IPS DF 4.7 (cell line): ENCODE data around the gene HECTD1.
"Not testable (repeated sequence)": the region's sequence is repeated elsewhere in the genome, so short reads cannot be mapped to it uniquely, and the experiment has no call there.

Source experiments
- DNase-seq: peaks from one replicate; pipeline ENCODE4 v3.0.0-alpha.2; 2013; ENCODE audit warnings: low spot score; ENCODE audit errors: extremely low read depth

HECTD1 gene

GRCh38 chr14:31093884-31094839, 113.4 kb downstream of the HECTD1 start:
- not testable (repeated sequence) for DNase-seq

GRCh38 chr14:31092160-31092708, 115.4 kb downstream of the HECTD1 start:
- DNase-seq: no peak

- no peak for DNase-seq
Observed at GRCh38 chr14:31090883-31091764, 116.5 kb downstream of the HECTD1 start.

GRCh38 chr14:31086466-31086865, 121.1 kb downstream of the HECTD1 start:
- not testable (repeated sequence) for DNase-seq

GRCh38 chr14:31085027-31085426, 122.6 kb downstream of the HECTD1 start:
- DNase-seq: no peak

GRCh38 chr14:31084385-31084784, 123.2 kb downstream of the HECTD1 start:
- no peak for DNase-seq

- DNase-seq: no peak
Observed at GRCh38 chr14:31083781-31084180, 123.8 kb downstream of the HECTD1 start.

GRCh38 chr14:31080484-31080883, 127.1 kb downstream of the HECTD1 start:
- DNase-seq: no peak

GRCh38 chr14:31080056-31080455, 127.5 kb downstream of the HECTD1 start:
- no peak for DNase-seq

- no peak for DNase-seq
Observed at GRCh38 chr14:31078766-31079165, 128.8 kb downstream of the HECTD1 start.

GRCh38 chr14:31075144-31075543, 132.4 kb downstream of the HECTD1 start:
- no peak for DNase-seq

- DNase-seq: no peak
Observed at GRCh38 chr14:31071151-31071550, 136.4 kb downstream of the HECTD1 start.

- DNase-seq: no peak
Observed at GRCh38 chr14:31070431-31070830, 137.2 kb downstream of the HECTD1 start.

- no peak for DNase-seq
Observed at GRCh38 chr14:31069343-31069742, 138.2 kb downstream of the HECTD1 start.

GRCh38 chr14:31068235-31068634, 139.4 kb downstream of the HECTD1 start:
- DNase-seq: no peak

- not testable (repeated sequence) for DNase-seq
Observed at GRCh38 chr14:31062908-31063307, 144.7 kb downstream of the HECTD1 start.

GRCh38 chr14:31060253-31060875, 147.2 kb downstream of the HECTD1 start:
- DNase-seq: no peak

GRCh38 chr14:31059152-31059924, 148.3 kb downstream of the HECTD1 start:
- DNase-seq: no peak

- no peak for DNase-seq
Observed at GRCh38 chr14:31057701-31058364, 149.8 kb downstream of the HECTD1 start.

- no peak for DNase-seq
Observed at GRCh38 chr14:31057035-31057434, 150.6 kb downstream of the HECTD1 start.
